Ovary (tissue), 9 donors: ENCODE data around the gene ATF6. TPM values are rescaled to one million over a fixed set of nuclear protein-coding genes. Genes with fewer than 3 reads are reported as not detected.

Source experiments
- DNase-seq, 5 donors: peaks; one replicate each; pipeline ENCODE4 v3.0.0-alpha.2; 2019 to 2020
- H3K27ac ChIP-seq, 2 donors: fragments of 200-600 bp; one replicate each; pipeline versions ENCODE4 v1.5.1 to v1.8.0; 2019 to 2022
- H3K27me3 ChIP-seq: fragments of 200-600 bp; one replicate; pipeline ENCODE4 v1.8.0; 2022
- H3K36me3 ChIP-seq: fragments of 200-600 bp; sonication (generic); one replicate; pipeline ENCODE4 v1.5.1; 2019
- H3K4me1 ChIP-seq: one replicate; pipeline ENCODE4 v1.8.1; 2013; ENCODE audit warnings: mild to moderate bottlenecking, moderate library complexity; ENCODE audit not compliant: insufficient read depth
- H3K4me3 ChIP-seq: fragments of 200-600 bp; sonication (generic); one replicate; pipeline ENCODE4 v1.5.1; 2017
- H3K9me3 ChIP-seq, 2 donors: fragments of 200-600 bp in 1 of 2; sonication (generic) in 1 of 2; one replicate each; pipeline versions ENCODE4 v1.5.1 to v1.8.1; 2013 to 2019; ENCODE audit warnings: mild to moderate bottlenecking in 1 of 2, moderate library complexity in 1 of 2
- EP300 ChIP-seq: sonication (generic); formaldehyde crosslinking; IDR thresholded peaks from one replicate; pipeline ENCODE4 v1.6.1; 2017; ENCODE audit warnings: antibody characterized with exemption
- POLR2A ChIP-seq: fragments of 450-650 bp; IDR thresholded peaks from one replicate; pipeline ENCODE4 v1.6.1; 2017; ENCODE audit warnings: antibody characterized with exemption, mild to moderate bottlenecking, moderate library complexity
- WGBS, 3 donors: extraction: QIAGEN DNeasy Blood & Tissue Kit in 1 of 3; methylation state at CpG; one replicate each; pipeline versions ENCODE4 v1.1.5 to v1.1.7; 2013 to 2017; 5-methylcytosine and 5-hydroxymethylcytosine counted together
- intact Hi-C, 4 donors: fragments of 100-400 bp; cut with DNase I; formaldehyde crosslinking; loops; one replicate each; pipeline versions ENCODE4 v1.11.0 to v1.15.1; 2022 to 2023
- polyA plus RNA-seq, 2 donors: library from polyadenylated mRNA; stranded (reverse); fragments of 200-250 nt in 1 of 2; fragments of 350-450 nt in 1 of 2; fragmentation: Illumina TruSeq in 1 of 2; extraction: RNeasy Lipid Tissue Mini Kit (QIAGEN cat#74804) in 1 of 2; gene quantifications; one replicate each; pipeline ENCODE4 v1.2.3, GENCODE V29; 2013 to 2014
- total RNA-seq, 7 donors: library from RNA; depleted of rRNA in 2 of 7; stranded (reverse); fragments of >200 nt in 2 of 7; fragmentation: NEBNext Ultra II Directional in 3 of 7; extraction: Animal tissue kit (Norgen Biotek cat#: 25700) in 3 of 7; gene quantifications; one replicate each; pipeline versions ENCODE4 v1.1.0 to v1.2.4, GENCODE V29; 2016 to 2023
- TF ChIP-seq, protein P1 (sequence below), 3 donors: fragments of 450-650 bp in 2 of 3; fragments of 200-600 bp in 1 of 3; IDR thresholded peaks; one replicate each; pipeline versions ENCODE4 v1.5.1 to v1.8.0; 2016 to 2022; ENCODE audit warnings: antibody characterized with exemption in 3 of 3, mild to moderate bottlenecking in 1 of 3
- donor health status: DM: no; HTN: no; CAD: no; lungs with moderate emphysema.
- donor health status: DM: no; HTN: no; CAD: no.
- donor health status: Bipolar disorder and iron deficiency.
- donor health status: DM: yes; HTN: yes; CAD: no.
- donor health status: DM: no; HTN: no; CAD: no.
- donor health status: DM: yes; HTN: yes; CAD: no.

Gene ATF6
- total and polyA plus RNA-seq, 9 donors, result 7.9 to 31.3 (median 23.4) TPM

DNA sequence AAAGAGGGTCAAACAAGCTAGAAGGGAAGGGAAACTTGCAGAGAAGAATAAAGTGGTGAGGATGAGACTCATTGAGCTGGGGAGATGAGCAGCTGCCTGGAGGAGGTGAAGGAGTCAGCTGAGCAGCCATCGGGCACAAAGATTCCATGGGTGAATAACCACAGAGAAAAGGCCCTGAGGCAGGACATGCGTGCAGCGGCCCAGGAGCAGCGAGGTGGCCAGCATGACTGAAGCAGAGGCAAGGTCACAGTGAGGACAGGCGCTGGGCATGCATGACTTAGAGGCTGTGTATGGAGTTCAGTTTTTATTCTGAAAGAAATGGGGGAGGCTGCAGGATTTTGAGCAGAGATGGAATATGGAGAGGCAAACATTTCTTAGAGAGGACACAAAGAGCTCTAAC, 232.7 kb downstream of the ATF6 start:
- intact Hi-C loops, result no loop called here
- TF ChIP-seq, protein P1, sequence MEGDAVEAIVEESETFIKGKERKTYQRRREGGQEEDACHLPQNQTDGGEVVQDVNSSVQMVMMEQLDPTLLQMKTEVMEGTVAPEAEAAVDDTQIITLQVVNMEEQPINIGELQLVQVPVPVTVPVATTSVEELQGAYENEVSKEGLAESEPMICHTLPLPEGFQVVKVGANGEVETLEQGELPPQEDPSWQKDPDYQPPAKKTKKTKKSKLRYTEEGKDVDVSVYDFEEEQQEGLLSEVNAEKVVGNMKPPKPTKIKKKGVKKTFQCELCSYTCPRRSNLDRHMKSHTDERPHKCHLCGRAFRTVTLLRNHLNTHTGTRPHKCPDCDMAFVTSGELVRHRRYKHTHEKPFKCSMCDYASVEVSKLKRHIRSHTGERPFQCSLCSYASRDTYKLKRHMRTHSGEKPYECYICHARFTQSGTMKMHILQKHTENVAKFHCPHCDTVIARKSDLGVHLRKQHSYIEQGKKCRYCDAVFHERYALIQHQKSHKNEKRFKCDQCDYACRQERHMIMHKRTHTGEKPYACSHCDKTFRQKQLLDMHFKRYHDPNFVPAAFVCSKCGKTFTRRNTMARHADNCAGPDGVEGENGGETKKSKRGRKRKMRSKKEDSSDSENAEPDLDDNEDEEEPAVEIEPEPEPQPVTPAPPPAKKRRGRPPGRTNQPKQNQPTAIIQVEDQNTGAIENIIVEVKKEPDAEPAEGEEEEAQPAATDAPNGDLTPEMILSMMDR (IDR thresholded peaks at IDR 0.05), result no peak
- TF ChIP-seq EP300 (no peak), POLR2A (no peak)
- H3K4me1 ChIP-seq, result peaks cover 3% of the 10 kb centered on the region
- DNase-seq, result no peak
- no peak overlapping the region for H3K4me3 ChIP-seq
- no peak overlapping the region for H3K27ac ChIP-seq
- H3K9me3 ChIP-seq, result no peaks in the 10 kb centered on the region
- no peaks in the 10 kb centered on the region for H3K36me3 ChIP-seq
- no peaks in the 10 kb centered on the region for H3K27me3 ChIP-seq
- WGBS, 3 donors, result 92 to 95% (median 94%) methylated on average over 5 of the region's 5 CpGs

DNA sequence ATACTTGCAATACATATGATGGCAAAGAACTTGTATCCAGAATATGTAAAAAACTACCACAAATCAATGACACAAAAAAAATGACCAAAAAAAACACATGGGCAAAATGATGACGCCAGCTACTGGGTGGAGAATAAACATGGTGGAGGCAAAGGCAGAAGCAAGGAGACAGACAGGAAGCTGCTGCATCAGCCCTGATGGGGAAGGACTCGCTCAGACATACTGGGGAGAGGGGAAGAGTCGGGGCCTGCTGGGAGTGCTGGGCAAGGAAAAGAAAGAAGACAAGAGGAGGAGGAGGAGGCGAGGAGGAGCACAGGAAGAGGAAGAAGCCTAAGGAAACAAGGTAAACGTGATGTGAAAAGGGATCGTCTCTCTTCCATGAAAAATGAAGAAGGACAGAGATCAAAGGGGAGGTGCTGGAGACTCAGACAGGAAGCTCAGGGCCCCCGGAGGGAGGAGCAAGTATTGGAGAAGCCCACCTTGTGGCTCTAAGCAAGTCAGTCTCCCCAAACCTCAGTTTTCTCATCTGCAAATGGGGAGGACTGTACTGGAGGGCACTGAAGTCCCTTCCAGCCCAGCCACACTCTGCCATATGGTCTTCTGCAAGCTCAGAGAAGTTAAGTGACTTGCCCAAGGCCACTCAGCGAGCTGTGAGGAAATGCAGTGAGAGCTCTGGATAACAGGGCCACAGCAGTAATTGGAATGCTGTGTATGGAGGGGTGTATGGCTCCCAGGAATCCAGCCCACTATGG, 233.4 kb downstream of the ATF6 start:
- H3K4me3 ChIP-seq, result no peak overlapping the region
- no peak overlapping the region for H3K27ac ChIP-seq
- DNase-seq, result no peak
- H3K27me3 ChIP-seq, result no peaks in the 10 kb centered on the region
- TF ChIP-seq, protein P1 (IDR thresholded peaks at IDR 0.05), result no peak
- TF ChIP-seq POLR2A, result no peak
- no peak for TF ChIP-seq EP300
- 83 to 86% (median 83%) methylated on average over 8 of the region's 8 CpGs for WGBS, 3 donors
- H3K36me3 ChIP-seq, result no peaks in the 10 kb centered on the region
- H3K9me3 ChIP-seq, result no peaks in the 10 kb centered on the region
- intact Hi-C loops, result no loop called here
- peaks cover 2% of the 10 kb centered on the region for H3K4me1 ChIP-seq

DNA sequence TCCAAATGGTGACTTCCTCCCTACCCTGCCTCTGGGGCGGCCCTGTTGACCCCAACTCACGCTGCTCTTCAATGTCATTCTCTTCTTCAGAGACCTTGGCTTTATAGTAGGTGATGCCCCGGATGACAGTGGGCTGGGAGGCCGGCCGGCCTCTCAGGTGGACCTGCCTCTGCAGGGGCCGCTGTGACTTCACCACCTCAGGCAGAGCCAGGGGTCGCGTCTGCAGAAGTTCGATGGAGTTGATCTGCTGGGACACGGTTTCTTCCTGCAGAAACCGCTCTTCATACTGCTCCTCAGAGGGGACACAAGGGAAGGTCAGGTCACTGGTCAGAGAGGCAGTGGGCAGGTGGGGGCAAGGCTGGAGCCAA, 233.9 kb downstream of the ATF6 start:
- TF ChIP-seq POLR2A (no peak), EP300 (no peak)
- TF ChIP-seq, protein P1 (IDR thresholded peaks at IDR 0.05), result no peak
- no peak for DNase-seq
- peaks cover under 1% of the 10 kb centered on the region for H3K4me1 ChIP-seq
- H3K4me3 ChIP-seq, result no peak overlapping the region
- H3K36me3 ChIP-seq, result no peaks in the 10 kb centered on the region
- intact Hi-C loops, result no loop called here
- H3K27ac ChIP-seq, result no peak overlapping the region
- H3K27me3 ChIP-seq, result no peaks in the 10 kb centered on the region
- no peaks in the 10 kb centered on the region for H3K9me3 ChIP-seq
- WGBS, 3 donors, result 92 to 94% (median 94%) methylated on average over 11 of the region's 11 CpGs

DNA sequence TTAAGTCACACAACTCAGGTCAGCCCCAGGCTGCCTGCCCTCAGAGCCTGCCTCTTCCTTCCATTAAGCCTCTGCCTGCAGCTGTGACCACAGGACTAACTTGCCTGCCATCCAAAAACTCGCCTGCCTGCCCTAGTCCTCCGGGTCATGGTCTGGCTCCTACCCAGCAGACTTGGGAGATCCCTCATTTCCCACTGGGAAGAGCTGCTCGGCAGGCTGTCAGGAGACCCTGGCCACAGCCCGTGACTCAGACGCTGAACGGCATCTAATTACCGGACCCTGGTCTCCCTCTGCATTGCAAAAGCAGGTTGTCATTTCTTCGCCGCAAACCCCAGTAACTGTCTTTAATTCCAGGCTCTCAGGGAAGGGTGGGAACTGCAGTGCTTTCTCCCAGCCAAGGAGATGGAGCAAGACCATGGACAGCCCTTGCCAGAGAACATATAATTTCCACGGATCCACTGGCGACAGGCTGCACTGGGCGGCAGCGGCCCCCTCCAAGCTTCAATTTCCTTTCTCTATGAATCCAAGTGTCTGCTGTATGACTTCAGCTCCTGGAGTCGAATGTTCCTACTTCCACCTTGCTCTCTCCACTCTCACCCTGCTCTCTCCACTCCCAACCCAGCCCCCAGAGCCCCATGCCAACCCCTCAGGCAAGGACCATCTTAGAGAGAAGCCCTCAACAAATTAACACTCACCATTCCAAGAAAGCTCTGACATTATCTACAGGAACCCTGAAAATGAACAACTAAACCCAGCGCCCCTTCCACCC, 237.1 kb downstream of the ATF6 start:
- intact Hi-C loops, result no loop called here
- Histone ChIP-seq H3K27ac (no peak overlapping the region), H3K9me3 (no peaks in the 10 kb centered on the region), H3K36me3 (no peaks in the 10 kb centered on the region), H3K4me3 (no peak overlapping the region), H3K4me1 (no peaks in the 10 kb centered on the region), H3K27me3 (no peaks in the 10 kb centered on the region)
- TF ChIP-seq POLR2A, result no peak
- TF ChIP-seq, protein P1 (IDR thresholded peaks at IDR 0.05), result no peak
- WGBS, 3 donors, result 69 to 89% (median 85%) methylated on average over 15 of the region's 15 CpGs
- peak in 1 of 5 donors; percentile 33 for DNase-seq
